Activated T-helper 17 cell treated with anti-CD3 and anti-CD28 coated beads, Interleukin-2, amount 50 U/mL, for 72 hours (primary cell): Measurements from ENCODE around the gene F9. TPM values are rescaled to one million over a fixed set of nuclear protein-coding genes. Genes with fewer than 3 reads are reported as not detected.
"Not testable (repeated sequence)": the region's sequence is repeated elsewhere in the genome, so short reads cannot be mapped to it uniquely, and the experiment has no call there.

ENCODE experiments used
- ATAC-seq: fragments of 150-1000 bp; cut with Tn5 transposase; replicated peaks from 2 replicates; pipeline ENCODE4 v1.10.0; 2021; ENCODE audit warnings: mild to moderate bottlenecking, moderate library complexity
- H3K27ac Mint-ChIP-seq: one replicate; pipeline ENCODE4 v1.8.0; 2022; ENCODE audit warnings: mixed read lengths
- H3K27me3 Mint-ChIP-seq: one replicate; pipeline ENCODE4 v1.8.0; 2022; ENCODE audit warnings: mixed read lengths
- H3K36me3 Mint-ChIP-seq: one replicate; pipeline ENCODE4 v1.8.0; 2022; ENCODE audit warnings: low read depth, mild to moderate bottlenecking, mixed read lengths
- H3K4me1 Mint-ChIP-seq: one replicate; pipeline ENCODE4 v1.8.0; 2022; ENCODE audit warnings: mixed read lengths
- H3K4me3 Mint-ChIP-seq: one replicate; pipeline ENCODE4 v1.8.0; 2022; ENCODE audit warnings: mild to moderate bottlenecking, mixed read lengths
- H3K9me3 Mint-ChIP-seq: one replicate; pipeline ENCODE4 v1.8.0; 2022; ENCODE audit warnings: mixed read lengths
- total RNA-seq, 2 donors: library from RNA; stranded (reverse); gene quantifications; one replicate each; pipeline ENCODE4 v1.2.3, GENCODE V29; 2022

Gene F9
- total RNA-seq, result not detected

GRCh38 chrX:139530550-139530949, at the start of gene F9:
F9 (plus strand) TSS chrX:139530739; CDS start chrX:139530765, 26 bp downstream.
- Mint-ChIP-seq H3K4me3 (no peak within 1 kb of the TSS), H3K36me3 (no peaks in the 10 kb centered on the region), H3K27ac (no peak within 1 kb of the TSS), H3K4me1 (no peaks in the 10 kb centered on the region), H3K27me3 (no peaks in the 10 kb centered on the region), H3K9me3 (no peaks in the 10 kb centered on the region)
- no peak for ATAC-seq

GRCh38 chrX:139483699-139484098, 46.8 kb upstream of the F9 start:
- Mint-ChIP-seq H3K4me1 (no peaks in the 10 kb centered on the region), H3K36me3 (no peaks in the 10 kb centered on the region), H3K27me3 (no peaks in the 10 kb centered on the region), H3K27ac (no peak overlapping the region), H3K4me3 (no peak overlapping the region), H3K9me3 (no peaks in the 10 kb centered on the region)
- ATAC-seq, result no peak

GRCh38 chrX:139484591-139484990, 45.9 kb upstream of the F9 start:
- Mint-ChIP-seq H3K4me3 (no peak overlapping the region), H3K9me3 (no peaks in the 10 kb centered on the region), H3K36me3 (no peaks in the 10 kb centered on the region), H3K4me1 (no peaks in the 10 kb centered on the region), H3K27me3 (no peaks in the 10 kb centered on the region), H3K27ac (no peak overlapping the region)
- no peak for ATAC-seq

- H3K27me3 Mint-ChIP-seq, result no peaks in the 10 kb centered on the region
- no peaks in the 10 kb centered on the region for H3K36me3 Mint-ChIP-seq
- H3K4me3 Mint-ChIP-seq, result no peak overlapping the region
- peaks cover 4% of the 10 kb centered on the region for H3K9me3 Mint-ChIP-seq
- no peak for ATAC-seq
- no peak overlapping the region for H3K27ac Mint-ChIP-seq
- H3K4me1 Mint-ChIP-seq, result no peaks in the 10 kb centered on the region
Observed at GRCh38 chrX:139495324-139495723, 35.2 kb upstream of the F9 start.

GRCh38 chrX:139506333-139506732, 24.2 kb upstream of the F9 start:
- Mint-ChIP-seq H3K4me1 (no peaks in the 10 kb centered on the region), H3K4me3 (no peak overlapping the region), H3K27me3 (peaks cover 4% of the 10 kb centered on the region), H3K27ac (no peak overlapping the region), H3K36me3 (no peaks in the 10 kb centered on the region), H3K9me3 (no peaks in the 10 kb centered on the region)
- ATAC-seq, result no peak

- H3K9me3 Mint-ChIP-seq, result no peaks in the 10 kb centered on the region
- H3K27me3 Mint-ChIP-seq, result peaks cover 4% of the 10 kb centered on the region
- no peak overlapping the region for H3K27ac Mint-ChIP-seq
- no peaks in the 10 kb centered on the region for H3K4me1 Mint-ChIP-seq
- no peak for ATAC-seq
- no peaks in the 10 kb centered on the region for H3K36me3 Mint-ChIP-seq
- H3K4me3 Mint-ChIP-seq, result no peak overlapping the region
Observed at GRCh38 chrX:139508099-139508498, 22.4 kb upstream of the F9 start.

DNA sequence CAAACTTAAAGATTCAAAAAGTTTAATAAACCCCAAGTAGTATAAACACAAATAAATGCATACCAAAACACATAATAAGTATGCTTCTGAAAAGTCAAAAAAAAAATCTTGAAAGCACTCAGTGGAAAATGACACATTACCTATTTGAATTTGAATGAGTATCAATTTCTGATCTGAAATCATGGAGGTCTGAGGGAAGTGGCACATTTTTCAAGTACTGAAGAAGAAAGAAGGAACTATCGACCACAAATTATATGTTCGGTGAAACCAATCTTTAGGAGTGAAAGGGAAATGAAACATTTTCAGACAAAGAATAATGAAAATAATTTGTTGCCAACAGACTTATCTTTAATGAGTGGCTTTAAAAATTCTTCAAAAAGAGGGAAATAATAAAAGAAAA, 12.1 kb upstream of the F9 start:
- Mint-ChIP-seq H3K4me1 (no peaks in the 10 kb centered on the region), H3K9me3 (no peaks in the 10 kb centered on the region), H3K4me3 (no peak overlapping the region), H3K27ac (no peak overlapping the region), H3K27me3 (no peaks in the 10 kb centered on the region), H3K36me3 (no peaks in the 10 kb centered on the region)
- no peak for ATAC-seq

DNA sequence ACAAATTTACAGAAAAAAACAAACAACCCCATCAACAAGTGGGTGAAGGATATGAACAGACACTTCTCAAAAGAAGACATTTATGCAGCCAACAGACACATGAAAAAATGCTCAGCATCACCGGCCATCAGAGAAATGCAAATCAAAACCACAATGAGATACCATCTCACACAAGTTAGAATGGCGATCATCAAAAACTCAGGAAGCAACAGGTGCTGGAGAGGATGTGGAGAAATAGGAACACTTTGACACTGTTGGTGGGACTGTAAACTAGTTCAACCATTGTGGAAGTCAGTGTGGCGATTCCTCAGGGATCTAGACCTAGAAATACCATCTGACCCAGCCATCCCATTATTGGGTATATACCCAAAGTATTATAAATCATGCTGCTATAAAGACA, 1.7 kb upstream of the F9 start:
- H3K4me1 Mint-ChIP-seq, H3K27me3 Mint-ChIP-seq: not testable (repeated sequence)

DNA sequence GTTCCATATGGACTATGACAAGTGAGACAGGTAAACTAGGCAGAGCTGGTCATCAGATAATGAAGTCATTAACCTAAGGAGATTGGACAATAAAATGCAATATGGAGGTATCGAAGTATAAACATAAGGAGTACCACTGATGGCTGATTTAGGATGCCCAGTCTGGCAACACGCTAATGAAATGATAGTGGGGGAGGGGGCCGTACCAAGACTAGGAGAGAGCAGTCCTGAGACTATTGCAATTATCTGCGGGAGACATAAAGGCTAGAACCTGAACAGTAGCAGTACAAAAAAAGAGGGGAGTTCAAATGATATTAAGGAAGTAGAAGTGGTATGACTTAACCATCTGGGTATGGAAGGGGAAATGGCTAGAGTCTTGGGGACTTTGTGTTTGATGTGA, 2.3 kb downstream of the F9 start:
- no peaks in the 10 kb centered on the region for H3K36me3 Mint-ChIP-seq
- H3K9me3 Mint-ChIP-seq, result no peaks in the 10 kb centered on the region
- H3K4me1 Mint-ChIP-seq, result no peaks in the 10 kb centered on the region
- H3K27me3 Mint-ChIP-seq, result no peaks in the 10 kb centered on the region
- no peak overlapping the region for H3K27ac Mint-ChIP-seq
- no peak overlapping the region for H3K4me3 Mint-ChIP-seq
- ATAC-seq, result no peak

More for the DNA sequence above, 1.7 kb upstream of the F9 start:
- not testable (repeated sequence) for H3K9me3 Mint-ChIP-seq, ATAC-seq, H3K4me3 Mint-ChIP-seq, H3K36me3 Mint-ChIP-seq, H3K27ac Mint-ChIP-seq

- Mint-ChIP-seq H3K36me3 (no peaks in the 10 kb centered on the region), H3K9me3 (no peaks in the 10 kb centered on the region), H3K27me3 (no peaks in the 10 kb centered on the region), H3K4me1 (no peaks in the 10 kb centered on the region), H3K27ac (no peak overlapping the region), H3K4me3 (no peak overlapping the region)
- no peak for ATAC-seq
Observed at GRCh38 chrX:139533444-139533843, 2.9 kb downstream of the F9 start.

GRCh38 chrX:139538907-139539790, 8.6 kb downstream of the F9 start:
- no peak for ATAC-seq
- H3K4me1 Mint-ChIP-seq, result no peaks in the 10 kb centered on the region
- no peaks in the 10 kb centered on the region for H3K36me3 Mint-ChIP-seq
- H3K27me3 Mint-ChIP-seq, result no peaks in the 10 kb centered on the region
- no peak overlapping the region for H3K27ac Mint-ChIP-seq
- no peak overlapping the region for H3K4me3 Mint-ChIP-seq
- H3K9me3 Mint-ChIP-seq, result no peaks in the 10 kb centered on the region

- no peak for ATAC-seq
- Mint-ChIP-seq H3K4me1 (no peaks in the 10 kb centered on the region), H3K27me3 (no peaks in the 10 kb centered on the region), H3K9me3 (no peaks in the 10 kb centered on the region), H3K36me3 (no peaks in the 10 kb centered on the region), H3K27ac (no peak overlapping the region), H3K4me3 (no peak overlapping the region)
Observed at GRCh38 chrX:139542652-139543051, 12.1 kb downstream of the F9 start.

GRCh38 chrX:139543920-139544319, 13.4 kb downstream of the F9 start:
- no peaks in the 10 kb centered on the region for H3K27me3 Mint-ChIP-seq
- no peaks in the 10 kb centered on the region for H3K36me3 Mint-ChIP-seq
- H3K4me1 Mint-ChIP-seq, result no peaks in the 10 kb centered on the region
- no peak overlapping the region for H3K4me3 Mint-ChIP-seq
- no peak overlapping the region for H3K27ac Mint-ChIP-seq
- H3K9me3 Mint-ChIP-seq, result no peaks in the 10 kb centered on the region
- no peak for ATAC-seq

- H3K4me3 Mint-ChIP-seq, result no peak overlapping the region
- H3K4me1 Mint-ChIP-seq, result no peaks in the 10 kb centered on the region
- no peak for ATAC-seq
- H3K27ac Mint-ChIP-seq, result no peak overlapping the region
- H3K27me3 Mint-ChIP-seq, result no peaks in the 10 kb centered on the region
- H3K36me3 Mint-ChIP-seq, result no peaks in the 10 kb centered on the region
- no peaks in the 10 kb centered on the region for H3K9me3 Mint-ChIP-seq
Observed at GRCh38 chrX:139544591-139544990, 14.1 kb downstream of the F9 start.

GRCh38 chrX:139554376-139554775, 23.8 kb downstream of the F9 start:
- no peak for ATAC-seq
- H3K36me3 Mint-ChIP-seq, result no peaks in the 10 kb centered on the region
- no peaks in the 10 kb centered on the region for H3K9me3 Mint-ChIP-seq
- no peak overlapping the region for H3K27ac Mint-ChIP-seq
- no peak overlapping the region for H3K4me3 Mint-ChIP-seq
- peaks cover 5% of the 10 kb centered on the region for H3K27me3 Mint-ChIP-seq
- H3K4me1 Mint-ChIP-seq, result peaks cover 4% of the 10 kb centered on the region
